HEK293 (cell line): ENCODE measurements around the gene DYNC1I1.

ENCODE experiments used
- CTCF ChIP-seq: fragments of 450-650 bp; formaldehyde crosslinking; IDR thresholded peaks from 2 replicates; pipeline ENCODE4 v1.5.1; 2016; ENCODE audit warnings: missing biosample characterization, missing genetic modification characterization
- FEZF1 ChIP-seq: fragments of 450-650 bp; formaldehyde crosslinking; IDR thresholded peaks from 2 replicates; pipeline ENCODE4 v1.5.1; 2016; ENCODE audit warnings: missing biosample characterization, missing genetic modification characterization
- HIC1 ChIP-seq: fragments of 450-650 bp; formaldehyde crosslinking; IDR thresholded peaks from 2 replicates; pipeline ENCODE4 v1.5.1; 2016; ENCODE audit warnings: missing biosample characterization, missing genetic modification characterization
- HOXC10 ChIP-seq: sonication (generic); formaldehyde crosslinking; IDR thresholded peaks from 2 replicates; pipeline ENCODE4 v1.8.1; 2023; ENCODE audit warnings: mild to moderate bottlenecking, missing genetic modification reagents
- SETDB1 ChIP-seq: IDR thresholded peaks from one replicate; pipeline ENCODE4 v1.6.1; 2017; ENCODE audit warnings: mild to moderate bottlenecking, low read length, moderate library complexity, mixed read lengths; ENCODE audit not compliant: insufficient read length
- SP3 ChIP-seq: fragments of 450-650 bp; formaldehyde crosslinking; IDR thresholded peaks from 2 replicates; pipeline ENCODE4 v1.5.1; 2016; ENCODE audit warnings: missing biosample characterization, missing genetic modification characterization
- SP7 ChIP-seq: fragments of 450-650 bp; formaldehyde crosslinking; IDR thresholded peaks from 2 replicates; pipeline ENCODE4 v1.5.1; 2016; ENCODE audit warnings: missing biosample characterization, missing genetic modification characterization
- WT1 ChIP-seq: fragments of 450-650 bp; formaldehyde crosslinking; IDR thresholded peaks from 2 replicates; pipeline ENCODE4 v1.5.1; 2016; ENCODE audit warnings: missing biosample characterization, missing genetic modification characterization
- ZBTB10 ChIP-seq: fragments of 450-650 bp; formaldehyde crosslinking; IDR thresholded peaks from 2 replicates; pipeline ENCODE4 v1.5.1; 2016; ENCODE audit warnings: missing biosample characterization, missing genetic modification characterization
- ZBTB20 ChIP-seq: fragments of 450-650 bp; formaldehyde crosslinking; IDR thresholded peaks from 2 replicates; pipeline ENCODE4 v1.5.1; 2016; ENCODE audit warnings: missing biosample characterization, missing genetic modification characterization
- ZBTB8A ChIP-seq: fragments of 450-650 bp; formaldehyde crosslinking; IDR thresholded peaks from 2 replicates; pipeline ENCODE4 v1.5.1; 2016; ENCODE audit warnings: missing biosample characterization, missing genetic modification characterization
- ZFP37 ChIP-seq: fragments of 450-650 bp; formaldehyde crosslinking; IDR thresholded peaks from 2 replicates; pipeline ENCODE4 v1.5.1; 2016; ENCODE audit warnings: missing biosample characterization, missing genetic modification characterization
- ZNF140 ChIP-seq: fragments of 450-650 bp; formaldehyde crosslinking; IDR thresholded peaks from 2 replicates; pipeline ENCODE4 v1.5.1; 2016; ENCODE audit warnings: missing biosample characterization, missing genetic modification characterization
- ZNF148 ChIP-seq: fragments of 450-650 bp; formaldehyde crosslinking; IDR thresholded peaks from 2 replicates; pipeline ENCODE4 v1.5.0; 2017; ENCODE audit warnings: missing biosample characterization, missing genetic modification characterization, borderline replicate concordance
- ZNF19 ChIP-seq: fragments of 450-650 bp; formaldehyde crosslinking; IDR thresholded peaks from 2 replicates; pipeline ENCODE4; 2016; ENCODE audit warnings: missing biosample characterization, missing genetic modification characterization, low read depth
- ZNF202 ChIP-seq: fragments of 450-650 bp; formaldehyde crosslinking; IDR thresholded peaks from 2 replicates; pipeline ENCODE4 v1.5.1; 2016; ENCODE audit warnings: missing biosample characterization, missing genetic modification characterization, borderline replicate concordance
- ZNF239 ChIP-seq: fragments of 450-650 bp; formaldehyde crosslinking; IDR thresholded peaks from 2 replicates; pipeline ENCODE4 v1.5.1; 2016; ENCODE audit warnings: missing biosample characterization, missing genetic modification characterization
- ZNF335 ChIP-seq: fragments of 450-650 bp; formaldehyde crosslinking; conservative IDR thresholded peaks from 2 replicates; pipeline ENCODE4 v1.5.1; 2016; ENCODE audit warnings: missing biosample characterization, missing genetic modification characterization
- ZNF529 ChIP-seq: fragments of 450-650 bp; formaldehyde crosslinking; IDR thresholded peaks from 2 replicates; pipeline ENCODE4 v1.5.1; 2017; ENCODE audit warnings: missing genetic modification characterization, missing biosample characterization; ENCODE audit not compliant: insufficient replicate concordance
- ZNF549 ChIP-seq: fragments of 450-650 bp; IDR thresholded peaks from 2 replicates; pipeline ENCODE4 v1.5.1; 2018; ENCODE audit warnings: missing biosample characterization, missing genetic modification characterization, mild to moderate bottlenecking, inconsistent platforms, moderate library complexity
- ZNF707 ChIP-seq: fragments of 450-650 bp; formaldehyde crosslinking; IDR thresholded peaks from 2 replicates; pipeline ENCODE4 v1.5.1; 2016; ENCODE audit warnings: missing biosample characterization, missing genetic modification characterization
- ZNF785 ChIP-seq: fragments of 450-650 bp; formaldehyde crosslinking; IDR thresholded peaks from 2 replicates; pipeline ENCODE4 v1.5.1; 2016; ENCODE audit warnings: missing biosample characterization, missing genetic modification characterization
- ZSCAN5A ChIP-seq: fragments of 450-650 bp; formaldehyde crosslinking; IDR thresholded peaks from 2 replicates; pipeline ENCODE4 v1.5.1; 2016; ENCODE audit warnings: missing biosample characterization, missing genetic modification characterization
- TF ChIP-seq, protein P1 (sequence below): fragments of 450-650 bp; formaldehyde crosslinking; IDR thresholded peaks from 2 replicates; pipeline ENCODE4 v1.5.1; 2016; ENCODE audit warnings: missing biosample characterization, missing genetic modification characterization
- TF ChIP-seq, protein P2 (sequence below): fragments of 450-650 bp; formaldehyde crosslinking; IDR thresholded peaks from 2 replicates; pipeline ENCODE4 v1.5.1; 2016; ENCODE audit warnings: missing biosample characterization, missing genetic modification characterization

DYNC1I1 gene

GRCh38 chr7:95871075-95871848 lies 98.9 kb downstream of the DYNC1I1 start (continued):
- TF ChIP-seq ZNF148 (no peak), SP3 (no peak), ZNF239 (tag by site-specific recombination) (no peak), ZNF335 (tag by site-specific recombination) (0 out of 2 replicates have a peak, but pooled peaks have one; percentile 22), ZNF707 (tag by site-specific recombination) (no peak), HOXC10 (CRISPR knock-in tag) (no peak), HIC1 (tag by site-specific recombination) (no peak), ZBTB20 (tag by site-specific recombination) (no peak), SP7 (tag by site-specific recombination) (0 out of 2 replicates have a peak, but pooled peaks have one; percentile 17), ZNF549 (0 out of 2 replicates have a peak, but pooled peaks have one; percentile 7), SETDB1 (no peak), ZNF19 (tag by site-specific recombination) (no peak), ZNF529 (tag by site-specific recombination) (no peak), ZNF202 (tag by site-specific recombination) (no peak), ZNF785 (no peak), ZFP37 (no peak), CTCF (tag by site-specific recombination) (peak; percentile 51; the same call in 1 of the 2 replicates), FEZF1 (tag by site-specific recombination) (peak; percentile 76), ZNF140 (tag by site-specific recombination) (no peak), WT1 (tag by site-specific recombination) (no peak), ZSCAN5A (tag by site-specific recombination) (no peak), ZBTB8A (tag by site-specific recombination) (no peak), ZBTB10 (no peak)
- TF ChIP-seq, protein P1, sequence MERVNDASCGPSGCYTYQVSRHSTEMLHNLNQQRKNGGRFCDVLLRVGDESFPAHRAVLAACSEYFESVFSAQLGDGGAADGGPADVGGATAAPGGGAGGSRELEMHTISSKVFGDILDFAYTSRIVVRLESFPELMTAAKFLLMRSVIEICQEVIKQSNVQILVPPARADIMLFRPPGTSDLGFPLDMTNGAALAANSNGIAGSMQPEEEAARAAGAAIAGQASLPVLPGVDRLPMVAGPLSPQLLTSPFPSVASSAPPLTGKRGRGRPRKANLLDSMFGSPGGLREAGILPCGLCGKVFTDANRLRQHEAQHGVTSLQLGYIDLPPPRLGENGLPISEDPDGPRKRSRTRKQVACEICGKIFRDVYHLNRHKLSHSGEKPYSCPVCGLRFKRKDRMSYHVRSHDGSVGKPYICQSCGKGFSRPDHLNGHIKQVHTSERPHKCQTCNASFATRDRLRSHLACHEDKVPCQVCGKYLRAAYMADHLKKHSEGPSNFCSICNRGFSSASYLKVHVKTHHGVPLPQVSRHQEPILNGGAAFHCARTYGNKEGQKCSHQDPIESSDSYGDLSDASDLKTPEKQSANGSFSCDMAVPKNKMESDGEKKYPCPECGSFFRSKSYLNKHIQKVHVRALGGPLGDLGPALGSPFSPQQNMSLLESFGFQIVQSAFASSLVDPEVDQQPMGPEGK (tag by site-specific recombination): no peak
- TF ChIP-seq, protein P2, sequence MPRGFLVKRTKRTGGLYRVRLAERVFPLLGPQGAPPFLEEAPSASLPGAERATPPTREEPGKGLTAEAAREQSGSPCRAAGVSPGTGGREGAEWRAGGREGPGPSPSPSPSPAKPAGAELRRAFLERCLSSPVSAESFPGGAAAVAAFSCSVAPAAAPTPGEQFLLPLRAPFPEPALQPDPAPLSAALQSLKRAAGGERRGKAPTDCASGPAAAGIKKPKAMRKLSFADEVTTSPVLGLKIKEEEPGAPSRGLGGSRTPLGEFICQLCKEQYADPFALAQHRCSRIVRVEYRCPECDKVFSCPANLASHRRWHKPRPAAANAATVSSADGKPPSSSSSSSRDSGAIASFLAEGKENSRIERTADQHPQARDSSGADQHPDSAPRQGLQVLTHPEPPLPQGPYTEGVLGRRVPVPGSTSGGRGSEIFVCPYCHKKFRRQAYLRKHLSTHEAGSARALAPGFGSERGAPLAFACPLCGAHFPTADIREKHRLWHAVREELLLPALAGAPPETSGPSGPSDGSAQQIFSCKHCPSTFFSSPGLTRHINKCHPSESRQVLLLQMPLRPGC (tag by site-specific recombination): no peak
